Right lung (tissue), 5 donors: ENCODE data around the gene SERPINA3. TPM values are rescaled to one million over a fixed set of nuclear protein-coding genes. Genes with fewer than 3 reads are reported as not detected.
"Not testable (repeated sequence)": the region's sequence is repeated elsewhere in the genome, so short reads cannot be mapped to it uniquely, and the experiment has no call there.

Source experiments
- DNase-seq, 2 donors: peaks; one replicate each; pipeline ENCODE4 v3.0.0-alpha.2; 2013
- polyA plus RNA-seq, 5 donors: library from polyadenylated mRNA; unstranded; fragments of 120-200 nt; gene quantifications; one replicate each; pipeline versions ENCODE4 v1.2.1 to v1.2.3, GENCODE V29; 2013; ENCODE audit warnings: inconsistent platforms in 1 of 5, low replicate concordance in 1 of 5; ENCODE audit not compliant: insufficient read length in 5 of 5, insufficient read depth in 1 of 5

SERPINA3 gene
- polyA plus RNA-seq, 5 donors, result 1.0 to 2.4 (median 1.5) TPM

- DNase-seq, result no peak
Measured at GRCh38 chr14:94584591-94585280, 27.5 kb upstream of the SERPINA3 start.

GRCh38 chr14:94586635-94587034, 25.6 kb upstream of the SERPINA3 start:
- DNase-seq, result no peak

- no peak for DNase-seq
Measured at GRCh38 chr14:94588311-94588710, 23.9 kb upstream of the SERPINA3 start.

- DNase-seq, result no peak
Measured at GRCh38 chr14:94591073-94591472, 21.1 kb upstream of the SERPINA3 start.

GRCh38 chr14:94591871-94592270, 20.3 kb upstream of the SERPINA3 start:
- DNase-seq, result no peak

GRCh38 chr14:94592457-94592856, 19.7 kb upstream of the SERPINA3 start:
- no peak for DNase-seq

GRCh38 chr14:94593376-94593748, 18.8 kb upstream of the SERPINA3 start:
- no peak for DNase-seq

GRCh38 chr14:94593749-94594431, 18.3 kb upstream of the SERPINA3 start:
- DNase-seq, result no peak

GRCh38 chr14:94594441-94594840, 17.8 kb upstream of the SERPINA3 start:
- no peak for DNase-seq

- DNase-seq, result no peak
Measured at GRCh38 chr14:94595912-94596311, 16.3 kb upstream of the SERPINA3 start.

GRCh38 chr14:94596361-94596760, 15.8 kb upstream of the SERPINA3 start:
- DNase-seq, result no peak

GRCh38 chr14:94597788-94598187, 14.4 kb upstream of the SERPINA3 start:
- no peak for DNase-seq

GRCh38 chr14:94598506-94598815, 13.7 kb upstream of the SERPINA3 start:
- no peak for DNase-seq

GRCh38 chr14:94598816-94599655, 13.2 kb upstream of the SERPINA3 start:
- peak in 1 of 2 donors; percentile 45 for DNase-seq

- DNase-seq, result no peak
Measured at GRCh38 chr14:94599656-94600004, 12.6 kb upstream of the SERPINA3 start.

GRCh38 chr14:94600148-94600545, 12.0 kb upstream of the SERPINA3 start:
- DNase-seq, result no peak

- no peak for DNase-seq
Measured at GRCh38 chr14:94601884-94602391, 10.3 kb upstream of the SERPINA3 start.

- no peak for DNase-seq
Measured at GRCh38 chr14:94602722-94603121, 9.5 kb upstream of the SERPINA3 start.

- DNase-seq, result peak; percentile 78 to 79
Measured at GRCh38 chr14:94605361-94605760, 6.8 kb upstream of the SERPINA3 start.

- not testable (repeated sequence) for DNase-seq
Measured at GRCh38 chr14:94608966-94609365, 3.2 kb upstream of the SERPINA3 start.

- DNase-seq, result no peak
Measured at GRCh38 chr14:94611179-94611578, 1.0 kb upstream of the SERPINA3 start.
